Panc1 (cell line): Measurements from ENCODE around the gene SEPTIN8. TPM values are rescaled to one million over a fixed set of nuclear protein-coding genes. Genes with fewer than 3 reads are reported as not detected.

Experiments used
- ATAC-seq: fragments of 200-7000 bp; cut with Tn5 transposase; 2 replicates; pipeline ENCODE4 v1.9.1; 2020; ENCODE audit warnings: mild to moderate bottlenecking, moderate library complexity
- BruUV-seq: library from RNA; stranded (reverse); fragments of 400-500 nt; replicated peaks from 2 replicates; lab custom pipeline; 2021; lab: Mats Ljungman, UMichigan
- CTCF ChIA-PET: fragments of 300-600 bp; sonication (Branson Sonifier 250); formaldehyde crosslinking; loops from one replicate; lab custom pipeline; 2022; ENCODE audit warnings: antibody characterized with exemption; lab: Charles Lee
- POLR2A ChIA-PET: fragments of 300-600 bp; sonication (Branson Sonifier 250); formaldehyde crosslinking; loops from one replicate; lab custom pipeline; 2022; ENCODE audit warnings: antibody characterized with exemption; lab: Charles Lee
- DNase-seq: peaks from one replicate; pipeline ENCODE4 v3.0.0-alpha.2; 2010; ENCODE audit warnings: low read depth, low spot score
- H3K27ac ChIP-seq: 2 replicates; pipeline ENCODE4 v1.5.1; 2011; ENCODE audit warnings: mild to moderate bottlenecking, low read length, inconsistent platforms
- H3K27me3 ChIP-seq: fragments of 200-500 bp; sonication (Bioruptor generic); 2 replicates; pipeline ENCODE4 v1.6.0; 2014; ENCODE audit warnings: low read length, inconsistent platforms; ENCODE audit not compliant: control insufficient read depth, insufficient read depth
- H3K36me3 ChIP-seq: fragments of 200-500 bp; sonication (Bioruptor generic); 2 replicates; pipeline ENCODE4 v1.5.1; 2014; ENCODE audit warnings: inconsistent platforms, mild to moderate bottlenecking, low read length, moderate library complexity; ENCODE audit not compliant: control insufficient read depth, insufficient read depth
- H3K4me1 ChIP-seq: 2 replicates; pipeline ENCODE4 v1.5.1; 2011; ENCODE audit warnings: inconsistent platforms, mild to moderate bottlenecking, low read length, moderate library complexity; ENCODE audit not compliant: control insufficient read depth, insufficient read depth
- H3K4me3 ChIP-seq, 2 experiments: 2 replicates each; pipeline ENCODE4 v1.5.1; 2011 to 2012; ENCODE audit warnings: low read depth in 2 of 2, low read length in 2 of 2, mild to moderate bottlenecking in 2 of 2, inconsistent platforms in 1 of 2, moderate library complexity in 1 of 2
- H3K9me3 ChIP-seq: fragments of 200-500 bp; sonication (Bioruptor generic); 2 replicates; pipeline ENCODE4 v1.5.1; 2014; ENCODE audit warnings: low read depth, mild to moderate bottlenecking, inconsistent platforms, low read length, moderate library complexity; ENCODE audit not compliant: control insufficient read depth, insufficient read depth
- POLR2AphosphoS5 ChIP-seq: IDR thresholded peaks from 2 replicates; pipeline ENCODE4 v1.6.1; 2012; ENCODE audit warnings: mild to moderate bottlenecking, low read depth, low read length, moderate library complexity
- SIN3A ChIP-seq: IDR thresholded peaks from 2 replicates; pipeline ENCODE4 v1.6.1; 2012; ENCODE audit warnings: low read depth, mild to moderate bottlenecking, low read length, moderate library complexity, borderline replicate concordance; ENCODE audit not compliant: insufficient read depth
- TCF7L2 ChIP-seq: IDR thresholded peaks from 2 replicates; pipeline ENCODE4 v1.6.1; 2011; ENCODE audit warnings: mild to moderate bottlenecking, low read depth, low read length, inconsistent platforms
- in situ Hi-C: cut with HindIII; loops from 2 replicates; pipeline ENCODE4 v1.10.0; 2016; ENCODE audit warnings: low sequenced_read_pairs, low pct_unique_long_range_greater_than_20kb
- intact Hi-C: fragments of 100-400 bp; cut with micrococcal nuclease; formaldehyde crosslinking; loops from one replicate; pipeline ENCODE4 v1.10.0; 2022; ENCODE audit not compliant: unreplicated experiment
- total RNA-seq: library from RNA; stranded (reverse); gene quantifications from one replicate; pipeline ENCODE4 v1.2.1, GENCODE V29; 2021; ENCODE audit not compliant: unreplicated experiment
- TF ChIP-seq, protein P1 (sequence below): fragments of 450-650 bp; IDR thresholded peaks from 2 replicates; pipeline ENCODE4 v1.5.1; 2017; ENCODE audit warnings: mild to moderate bottlenecking
- TF ChIP-seq, protein P2 (sequence below), 2 experiments: IDR thresholded peaks; 2 replicates each; pipeline ENCODE4 v1.6.1; 2011 to 2012; ENCODE audit warnings: low read depth in 2 of 2, control low read depth in 1 of 2, low read length in 1 of 2, mild to moderate bottlenecking in 1 of 2, moderate library complexity in 1 of 2; ENCODE audit not compliant: insufficient read depth in 1 of 2

The SEPTIN8 gene
- total RNA-seq, 1 experiment from 2014 or later: 22.8 TPM

DNA sequence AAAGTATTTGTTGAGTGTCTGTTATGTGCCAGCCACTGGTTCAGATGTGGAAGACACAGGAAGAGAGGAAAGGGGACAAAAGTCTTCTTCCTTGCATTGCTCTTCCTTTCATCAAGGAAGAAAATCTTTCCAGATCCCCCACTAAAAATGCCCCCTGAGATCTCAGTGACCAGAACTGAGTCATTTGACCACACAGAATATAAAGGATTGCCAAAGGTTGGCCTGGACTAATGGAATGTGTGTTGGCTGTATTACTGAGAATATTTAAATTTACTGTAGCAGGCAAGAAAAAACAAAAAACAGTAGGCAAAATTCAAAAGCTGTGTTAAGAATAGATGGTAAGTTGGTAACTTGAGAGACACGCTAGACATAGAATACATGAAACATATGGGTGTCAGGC, 10.0 kb upstream of the SEPTIN8 start:
- H3K9me3 ChIP-seq: no peaks in the 10 kb centered on the region
- POLR2A ChIA-PET: no interaction called here

GRCh38 chr5:132785864-132786263, 8.8 kb upstream of the SEPTIN8 start:
- Histone ChIP-seq H3K9me3 (no peaks in the 10 kb centered on the region), H3K4me3 (no peak overlapping the region), H3K27ac (no peak overlapping the region), H3K27me3 (no peaks in the 10 kb centered on the region; the same call in 1 of the 2 replicates), H3K4me1 (no peaks in the 10 kb centered on the region), H3K36me3 (no peaks in the 10 kb centered on the region)
- TF ChIP-seq, protein P1, sequence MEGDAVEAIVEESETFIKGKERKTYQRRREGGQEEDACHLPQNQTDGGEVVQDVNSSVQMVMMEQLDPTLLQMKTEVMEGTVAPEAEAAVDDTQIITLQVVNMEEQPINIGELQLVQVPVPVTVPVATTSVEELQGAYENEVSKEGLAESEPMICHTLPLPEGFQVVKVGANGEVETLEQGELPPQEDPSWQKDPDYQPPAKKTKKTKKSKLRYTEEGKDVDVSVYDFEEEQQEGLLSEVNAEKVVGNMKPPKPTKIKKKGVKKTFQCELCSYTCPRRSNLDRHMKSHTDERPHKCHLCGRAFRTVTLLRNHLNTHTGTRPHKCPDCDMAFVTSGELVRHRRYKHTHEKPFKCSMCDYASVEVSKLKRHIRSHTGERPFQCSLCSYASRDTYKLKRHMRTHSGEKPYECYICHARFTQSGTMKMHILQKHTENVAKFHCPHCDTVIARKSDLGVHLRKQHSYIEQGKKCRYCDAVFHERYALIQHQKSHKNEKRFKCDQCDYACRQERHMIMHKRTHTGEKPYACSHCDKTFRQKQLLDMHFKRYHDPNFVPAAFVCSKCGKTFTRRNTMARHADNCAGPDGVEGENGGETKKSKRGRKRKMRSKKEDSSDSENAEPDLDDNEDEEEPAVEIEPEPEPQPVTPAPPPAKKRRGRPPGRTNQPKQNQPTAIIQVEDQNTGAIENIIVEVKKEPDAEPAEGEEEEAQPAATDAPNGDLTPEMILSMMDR: no peak
- TF ChIP-seq SIN3A (no peak), POLR2AphosphoS5 (no peak), TCF7L2 (no peak)
- TF ChIP-seq, protein P2, sequence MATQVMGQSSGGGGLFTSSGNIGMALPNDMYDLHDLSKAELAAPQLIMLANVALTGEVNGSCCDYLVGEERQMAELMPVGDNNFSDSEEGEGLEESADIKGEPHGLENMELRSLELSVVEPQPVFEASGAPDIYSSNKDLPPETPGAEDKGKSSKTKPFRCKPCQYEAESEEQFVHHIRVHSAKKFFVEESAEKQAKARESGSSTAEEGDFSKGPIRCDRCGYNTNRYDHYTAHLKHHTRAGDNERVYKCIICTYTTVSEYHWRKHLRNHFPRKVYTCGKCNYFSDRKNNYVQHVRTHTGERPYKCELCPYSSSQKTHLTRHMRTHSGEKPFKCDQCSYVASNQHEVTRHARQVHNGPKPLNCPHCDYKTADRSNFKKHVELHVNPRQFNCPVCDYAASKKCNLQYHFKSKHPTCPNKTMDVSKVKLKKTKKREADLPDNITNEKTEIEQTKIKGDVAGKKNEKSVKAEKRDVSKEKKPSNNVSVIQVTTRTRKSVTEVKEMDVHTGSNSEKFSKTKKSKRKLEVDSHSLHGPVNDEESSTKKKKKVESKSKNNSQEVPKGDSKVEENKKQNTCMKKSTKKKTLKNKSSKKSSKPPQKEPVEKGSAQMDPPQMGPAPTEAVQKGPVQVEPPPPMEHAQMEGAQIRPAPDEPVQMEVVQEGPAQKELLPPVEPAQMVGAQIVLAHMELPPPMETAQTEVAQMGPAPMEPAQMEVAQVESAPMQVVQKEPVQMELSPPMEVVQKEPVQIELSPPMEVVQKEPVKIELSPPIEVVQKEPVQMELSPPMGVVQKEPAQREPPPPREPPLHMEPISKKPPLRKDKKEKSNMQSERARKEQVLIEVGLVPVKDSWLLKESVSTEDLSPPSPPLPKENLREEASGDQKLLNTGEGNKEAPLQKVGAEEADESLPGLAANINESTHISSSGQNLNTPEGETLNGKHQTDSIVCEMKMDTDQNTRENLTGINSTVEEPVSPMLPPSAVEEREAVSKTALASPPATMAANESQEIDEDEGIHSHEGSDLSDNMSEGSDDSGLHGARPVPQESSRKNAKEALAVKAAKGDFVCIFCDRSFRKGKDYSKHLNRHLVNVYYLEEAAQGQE (IDR thresholded peaks at IDR 0.05; ENCODE audit: insufficient read depth in 1 of 2, low read depth in 2 of 2, low read length in 1 of 2): no peak
- no TSS peak for BruUV-seq
- intact Hi-C loops: no loop called here
- ATAC-seq: no peak
- in situ Hi-C loops: no loop called here
- DNase-seq: no peak
- POLR2A ChIA-PET: interaction anchor here (0.5 kb wide), 1 partner anchor 156 kb away, joined by 5 read pairs; no protein-coding TSS in a partner anchor
- CTCF ChIA-PET: no interaction called here

More for the DNA sequence above, 10.0 kb upstream of the SEPTIN8 start:
- no peak overlapping the region for H3K4me3 ChIP-seq
- no peak overlapping the region for H3K27ac ChIP-seq
- in situ Hi-C loops: no loop called here
- TF ChIP-seq, protein P1: no peak
- TF ChIP-seq TCF7L2 (no peak), POLR2AphosphoS5 (no peak), SIN3A (no peak)
- TF ChIP-seq, protein P2 (IDR thresholded peaks at IDR 0.05; ENCODE audit: insufficient read depth in 1 of 2, low read depth in 2 of 2, low read length in 1 of 2): no peak
- H3K36me3 ChIP-seq: no peaks in the 10 kb centered on the region
- intact Hi-C loops: no loop called here
- CTCF ChIA-PET: interaction anchor here (1.2 kb wide), 1 partner anchor 20 kb away, joined by 3 read pairs; no protein-coding TSS in a partner anchor
- ATAC-seq: no peak
- no TSS peak for BruUV-seq
- H3K27me3 ChIP-seq: no peaks in the 10 kb centered on the region; the same call in 1 of the 2 replicates
- no peaks in the 10 kb centered on the region for H3K4me1 ChIP-seq
- no peak for DNase-seq
